Spleen (tissue), 7 donors: Measurements from ENCODE around the gene EPN2.

ENCODE experiments used
- POLR2A ChIP-seq, 3 donors: fragments of 450-650 bp; IDR thresholded peaks; one replicate each; pipeline ENCODE4 v1.5.1; 2017; ENCODE audit warnings: antibody characterized with exemption in 3 of 3, mild to moderate bottlenecking in 1 of 3
- POLR2AphosphoS5 ChIP-seq, 3 donors: sonication (generic); formaldehyde crosslinking; IDR thresholded peaks; one replicate each; pipeline ENCODE4 v1.5.1; 2017; ENCODE audit warnings: antibody characterized with exemption in 3 of 3
- TF ChIP-seq, protein P1 (sequence below), 11 experiments: fragments of 200-600 bp in 7 of 11; fragments of 450-650 bp in 4 of 11; sonication (generic) in 4 of 11; IDR thresholded peaks in 8 of 11; conservative IDR thresholded peaks in 3 of 11; 1 replicate in 7 of 11; 2 replicates in 4 of 11; pipeline versions ENCODE4 v1.4.0 to v1.8.0; 2016 to 2021; ENCODE audit warnings: antibody characterized with exemption in 11 of 11, inconsistent platforms in 4 of 11, mild to moderate bottlenecking in 1 of 11
- donor health status: DM: no; HTN: no; CAD: no; lungs with moderate emphysema.
- donor health status: DM: no; HTN: no; CAD: no.
- donor health status: DM: no; HTN: no; CAD: no.

DNA sequence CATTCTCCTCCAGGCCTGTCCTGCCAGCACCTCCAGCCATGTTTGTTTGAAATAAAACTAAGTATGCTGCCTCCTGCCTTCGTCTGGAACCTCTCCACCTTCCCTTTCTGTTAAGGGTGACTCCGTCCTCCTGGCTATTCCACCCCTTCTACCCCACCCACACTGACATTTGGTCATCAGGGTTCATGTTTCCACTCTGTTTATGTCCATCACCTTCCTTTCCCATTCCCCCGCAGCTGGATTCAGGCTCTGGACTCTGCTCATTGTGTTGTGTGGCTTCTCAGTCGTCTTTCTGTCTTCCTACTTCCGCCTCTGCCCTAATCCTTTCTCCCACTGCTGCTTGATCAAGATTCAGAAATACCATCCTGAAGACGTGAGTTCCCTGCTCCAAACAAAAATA lies 28.6 kb downstream of the EPN2 start:
- TF ChIP-seq, protein P1, sequence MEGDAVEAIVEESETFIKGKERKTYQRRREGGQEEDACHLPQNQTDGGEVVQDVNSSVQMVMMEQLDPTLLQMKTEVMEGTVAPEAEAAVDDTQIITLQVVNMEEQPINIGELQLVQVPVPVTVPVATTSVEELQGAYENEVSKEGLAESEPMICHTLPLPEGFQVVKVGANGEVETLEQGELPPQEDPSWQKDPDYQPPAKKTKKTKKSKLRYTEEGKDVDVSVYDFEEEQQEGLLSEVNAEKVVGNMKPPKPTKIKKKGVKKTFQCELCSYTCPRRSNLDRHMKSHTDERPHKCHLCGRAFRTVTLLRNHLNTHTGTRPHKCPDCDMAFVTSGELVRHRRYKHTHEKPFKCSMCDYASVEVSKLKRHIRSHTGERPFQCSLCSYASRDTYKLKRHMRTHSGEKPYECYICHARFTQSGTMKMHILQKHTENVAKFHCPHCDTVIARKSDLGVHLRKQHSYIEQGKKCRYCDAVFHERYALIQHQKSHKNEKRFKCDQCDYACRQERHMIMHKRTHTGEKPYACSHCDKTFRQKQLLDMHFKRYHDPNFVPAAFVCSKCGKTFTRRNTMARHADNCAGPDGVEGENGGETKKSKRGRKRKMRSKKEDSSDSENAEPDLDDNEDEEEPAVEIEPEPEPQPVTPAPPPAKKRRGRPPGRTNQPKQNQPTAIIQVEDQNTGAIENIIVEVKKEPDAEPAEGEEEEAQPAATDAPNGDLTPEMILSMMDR (IDR thresholded peaks at IDR 0.05 in 8 of 11, conservative IDR thresholded peaks at IDR 0.05 in 3 of 11): no peak
- no peak for TF ChIP-seq POLR2A (IDR thresholded peaks at IDR 0.05)
- no peak for TF ChIP-seq POLR2AphosphoS5 (IDR thresholded peaks at IDR 0.05)
